Measurements from ENCODE around the gene ZNF185.

Gene ZNF185
- total RNA-seq: 1.9 to 2.3 reads per million in 2 donors

DNA sequence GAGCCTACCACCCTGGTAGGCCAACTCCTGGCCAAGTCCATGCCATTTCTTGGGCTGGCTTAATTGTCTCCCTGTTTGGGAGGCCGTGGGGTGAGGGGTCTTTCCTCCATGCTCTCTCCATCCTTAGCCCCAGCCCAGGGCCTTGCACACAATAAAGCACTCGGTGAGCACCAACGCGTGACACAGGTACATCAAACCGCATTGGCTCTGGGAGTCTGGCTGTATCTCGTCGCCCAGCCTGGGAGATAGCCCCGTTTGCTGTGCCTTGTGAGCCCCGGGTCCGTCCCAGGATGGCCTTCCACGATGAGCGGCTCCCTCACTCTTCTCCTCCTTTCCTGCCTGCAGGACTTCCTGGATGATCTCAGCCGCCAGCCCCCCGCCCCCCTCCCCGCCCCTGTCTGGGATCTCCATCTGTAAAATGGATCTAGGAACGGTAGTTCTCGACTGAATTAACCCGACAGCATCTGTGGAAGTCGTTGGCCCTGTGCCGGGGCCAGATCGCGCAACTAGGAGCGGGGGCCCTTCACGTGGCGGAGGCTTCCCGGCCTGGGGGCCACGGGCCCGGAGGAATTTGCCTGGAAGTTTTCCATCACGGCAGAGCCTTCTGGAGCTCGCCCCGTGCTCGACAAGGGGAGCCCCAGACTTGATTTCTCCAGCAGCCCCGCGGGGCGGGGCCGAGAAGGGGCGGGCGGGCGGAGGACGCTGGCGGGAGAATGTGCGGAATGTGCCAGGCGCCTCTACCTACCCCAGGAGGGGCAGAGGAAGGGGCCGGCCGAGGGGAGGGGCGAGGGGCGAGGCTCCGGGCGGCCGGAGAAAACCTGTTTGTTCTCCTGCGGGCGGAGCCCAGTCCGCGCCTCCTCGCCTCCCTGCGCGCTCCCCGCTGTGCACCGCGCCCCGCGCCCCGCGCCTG, at the start of gene ZNF185:
ZNF185 (plus strand) TSS at position 846 of the 910 bp plus-strand sequence. CDS start 16,423 bp downstream, outside the sequence.
- no peak for DNase-seq

DNA sequence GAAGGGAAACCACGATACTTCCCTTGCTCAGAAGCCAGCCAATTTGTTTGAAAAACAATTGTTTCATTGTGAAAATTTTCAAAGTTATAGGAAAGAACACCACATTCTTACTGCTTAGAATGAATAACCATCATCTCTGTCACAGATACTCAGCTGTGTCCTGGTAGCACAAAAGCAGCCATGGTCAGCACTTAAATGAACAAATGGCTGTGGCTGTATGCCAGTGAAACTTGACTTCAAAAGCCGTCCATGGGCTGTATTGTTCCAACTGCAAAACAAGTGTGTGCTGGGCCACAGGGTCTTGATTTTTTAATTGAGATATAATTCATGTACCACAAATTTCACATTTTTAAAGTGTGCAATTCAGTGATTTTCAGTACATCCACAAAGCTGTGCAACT, 47.4 kb upstream of the ZNF185 start:
- DNase-seq: no peak

DNA sequence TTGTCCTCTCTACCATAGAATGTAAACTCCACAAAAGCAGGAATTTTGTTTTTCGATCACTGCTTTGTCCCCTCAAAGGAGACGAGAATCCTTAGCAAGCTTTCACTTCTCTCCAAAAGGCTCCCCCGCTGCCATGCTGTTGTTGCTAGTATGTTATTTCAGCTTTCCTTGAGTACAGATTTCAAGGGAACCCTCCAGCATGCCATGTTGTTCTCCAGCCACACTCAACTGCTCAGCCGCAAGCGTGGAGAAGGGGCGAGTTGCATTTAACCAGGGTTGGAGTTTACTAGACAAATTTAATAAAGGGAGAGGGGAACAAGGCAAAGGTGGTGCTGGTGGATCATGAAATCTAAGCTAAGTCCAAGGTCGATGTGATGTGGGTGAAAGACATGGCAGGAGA, 43.9 kb upstream of the ZNF185 start:
- DNase-seq: no peak

DNA sequence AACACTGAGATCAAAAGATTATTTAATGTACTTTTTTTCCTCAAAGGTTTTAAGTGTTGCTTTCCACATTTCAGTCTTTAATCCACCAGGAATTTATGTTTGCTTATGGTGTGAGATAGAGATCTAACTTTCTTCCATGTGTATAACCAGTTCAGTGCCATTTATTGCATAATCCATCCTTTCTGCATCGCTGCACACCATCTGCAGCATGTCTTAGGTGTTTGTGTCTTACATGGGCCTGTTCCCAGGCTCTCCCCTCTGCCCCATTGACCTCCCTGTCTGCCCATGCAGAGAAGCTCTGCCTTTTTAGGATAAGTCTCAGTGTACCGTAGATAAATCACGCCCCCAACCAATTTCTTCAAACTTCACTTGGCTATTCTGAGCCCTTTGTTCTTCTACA, 36.8 kb upstream of the ZNF185 start:
- no peak for DNase-seq

DNA sequence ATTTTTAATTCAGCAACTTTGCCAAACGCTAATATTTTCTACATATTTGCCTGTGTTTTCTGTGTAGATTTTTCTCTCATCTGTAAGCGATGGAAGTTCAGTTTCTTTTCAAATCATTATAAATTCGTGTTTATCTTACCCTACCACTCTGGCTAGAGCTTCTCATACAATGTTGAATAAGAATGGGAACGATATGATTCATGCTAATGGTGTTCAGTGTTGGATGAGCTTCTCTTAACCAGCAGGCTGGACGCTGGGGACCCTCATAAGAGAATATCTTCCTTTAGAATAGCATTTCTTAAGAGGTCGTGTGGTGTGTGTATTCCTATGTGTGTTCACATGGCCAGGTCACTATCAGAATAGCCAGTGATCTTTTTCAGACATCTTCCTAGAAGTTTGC, 36.0 kb upstream of the ZNF185 start:
- no peak for DNase-seq

DNA sequence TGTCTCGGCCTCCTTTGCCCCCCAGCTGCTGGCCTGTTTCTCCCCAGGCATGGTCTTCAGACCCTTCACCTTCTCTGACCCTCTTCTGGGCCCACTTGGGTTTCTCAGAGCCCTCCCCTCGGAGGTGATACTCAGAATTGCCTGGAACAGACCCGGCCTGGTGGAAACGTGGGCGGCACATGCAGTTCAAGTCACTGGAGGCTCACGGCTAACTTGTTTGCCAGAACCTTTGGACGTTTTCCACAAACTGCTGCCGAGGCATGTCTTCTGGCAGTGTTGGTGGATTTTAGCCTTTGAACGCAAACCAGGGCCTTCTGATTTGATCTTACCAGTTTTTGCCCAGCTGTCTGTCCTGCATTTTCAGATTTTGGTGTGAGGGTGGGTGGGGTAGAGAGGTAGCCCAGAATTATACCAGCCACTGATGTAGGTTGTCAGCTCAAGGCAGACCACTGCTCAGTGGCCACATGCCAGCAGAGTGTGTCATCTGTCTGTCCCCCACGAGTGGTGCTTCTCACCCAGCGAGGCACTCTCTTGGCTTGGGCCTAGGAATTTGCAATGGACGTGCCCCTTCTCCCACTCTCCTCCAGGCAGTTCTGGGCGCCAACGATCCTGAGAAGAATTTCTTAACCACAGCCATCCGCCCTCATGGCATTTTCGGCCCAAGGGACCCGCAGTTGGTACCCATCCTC, 32.5 kb upstream of the ZNF185 start:
- no peak for DNase-seq

DNA sequence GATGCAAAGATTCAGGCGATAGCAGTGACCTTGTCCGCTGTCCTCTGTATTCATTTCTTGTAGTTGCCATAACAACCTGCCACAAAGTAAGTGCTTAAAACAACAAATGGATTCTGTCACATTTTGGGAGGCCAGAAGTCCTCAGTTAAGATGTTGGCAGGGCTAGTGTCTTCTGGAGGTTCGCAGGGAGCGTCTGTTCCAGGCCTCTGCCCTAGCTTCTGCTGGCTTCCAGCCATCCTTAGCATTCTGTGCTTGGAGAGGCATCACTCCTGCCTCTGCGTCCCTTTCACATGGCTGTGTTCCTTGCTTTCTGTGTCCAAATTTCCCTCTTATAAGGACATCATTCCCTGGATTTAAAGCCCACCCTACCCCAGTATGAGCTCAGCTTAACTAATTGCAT, 31.5 kb upstream of the ZNF185 start:
- DNase-seq: no peak

DNA sequence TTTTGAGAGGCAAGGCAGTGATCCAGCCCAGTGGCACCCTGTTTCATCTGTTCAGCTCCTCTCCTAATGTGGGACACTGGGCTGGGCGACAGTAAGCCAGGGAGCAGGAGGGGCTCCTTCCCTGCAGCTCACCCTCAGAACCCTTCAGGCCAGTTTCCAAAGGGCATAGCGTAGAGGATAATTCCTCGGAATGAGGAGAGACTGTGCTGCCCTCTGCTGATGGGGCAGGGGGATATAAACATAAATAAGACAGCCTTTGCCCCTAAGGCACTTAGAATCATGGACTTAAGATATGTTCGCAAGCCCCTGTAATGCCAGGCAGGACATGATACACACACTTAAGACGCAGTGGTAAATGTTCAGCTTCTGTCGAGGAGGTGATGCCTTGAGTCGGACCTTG, 27.9 kb upstream of the ZNF185 start:
- no peak for DNase-seq

DNA sequence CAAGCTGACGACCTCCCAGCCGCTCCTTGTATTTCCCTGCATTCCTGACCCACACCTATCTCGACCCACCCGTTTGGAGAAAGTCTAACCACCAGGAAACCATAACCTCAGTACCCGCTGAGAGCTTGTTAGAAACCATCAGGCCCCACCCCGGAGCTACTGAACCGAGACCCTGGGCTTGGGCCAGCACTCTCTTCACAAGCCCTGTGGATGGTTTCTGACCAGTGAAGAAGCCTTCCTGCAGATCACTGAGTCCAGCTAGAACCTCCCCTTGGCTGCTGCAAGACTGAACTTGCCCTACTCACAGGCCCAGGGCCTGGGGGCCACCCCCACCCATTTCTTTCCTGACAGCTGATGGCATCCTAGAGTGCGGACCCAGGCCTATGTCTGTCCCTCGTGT, 26.6 kb upstream of the ZNF185 start:
- DNase-seq: no peak

DNA sequence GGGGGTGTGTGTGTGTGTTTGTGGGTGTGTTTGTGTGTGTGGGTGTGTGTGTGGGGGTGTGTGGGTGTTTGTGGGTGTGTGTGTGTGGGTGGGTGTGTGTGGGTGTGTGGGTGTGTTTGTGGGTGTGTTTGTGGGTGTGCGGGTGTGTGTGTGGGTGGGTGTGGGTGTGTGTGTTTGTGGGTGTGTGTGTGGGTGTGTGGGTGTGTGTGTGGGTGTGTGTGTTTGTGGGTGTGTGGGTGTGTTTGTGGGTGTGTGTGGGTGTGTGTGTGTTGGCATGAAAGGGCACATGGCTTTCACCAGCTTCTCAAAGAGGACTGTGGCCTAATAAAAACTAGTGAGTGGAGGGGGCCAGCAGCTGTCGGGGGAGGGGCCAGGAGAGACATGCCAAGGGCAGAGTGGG, 25.3 kb upstream of the ZNF185 start:
- peak in 1 of 5 experiments; percentile 12 for DNase-seq

DNA sequence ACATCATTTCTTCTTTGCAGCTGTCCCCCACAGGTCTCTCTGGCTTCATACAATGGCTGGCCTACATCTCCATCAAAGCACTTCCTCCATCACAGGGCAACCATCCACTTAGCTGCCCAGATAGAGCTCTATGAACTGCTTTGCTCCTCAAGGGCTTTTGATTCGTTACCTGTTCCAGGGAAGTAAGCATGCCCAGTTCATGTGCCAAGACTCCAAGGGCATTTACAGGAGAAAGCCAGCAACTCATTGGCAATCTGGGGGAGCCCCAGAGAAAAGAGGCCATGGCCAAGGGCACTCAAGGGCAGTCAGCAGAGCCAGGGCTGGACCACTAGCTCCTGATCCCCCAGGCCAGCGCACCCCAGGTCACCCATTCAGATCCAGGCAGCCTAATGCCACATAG, 24.5 kb upstream of the ZNF185 start:
- DNase-seq: no peak

DNA sequence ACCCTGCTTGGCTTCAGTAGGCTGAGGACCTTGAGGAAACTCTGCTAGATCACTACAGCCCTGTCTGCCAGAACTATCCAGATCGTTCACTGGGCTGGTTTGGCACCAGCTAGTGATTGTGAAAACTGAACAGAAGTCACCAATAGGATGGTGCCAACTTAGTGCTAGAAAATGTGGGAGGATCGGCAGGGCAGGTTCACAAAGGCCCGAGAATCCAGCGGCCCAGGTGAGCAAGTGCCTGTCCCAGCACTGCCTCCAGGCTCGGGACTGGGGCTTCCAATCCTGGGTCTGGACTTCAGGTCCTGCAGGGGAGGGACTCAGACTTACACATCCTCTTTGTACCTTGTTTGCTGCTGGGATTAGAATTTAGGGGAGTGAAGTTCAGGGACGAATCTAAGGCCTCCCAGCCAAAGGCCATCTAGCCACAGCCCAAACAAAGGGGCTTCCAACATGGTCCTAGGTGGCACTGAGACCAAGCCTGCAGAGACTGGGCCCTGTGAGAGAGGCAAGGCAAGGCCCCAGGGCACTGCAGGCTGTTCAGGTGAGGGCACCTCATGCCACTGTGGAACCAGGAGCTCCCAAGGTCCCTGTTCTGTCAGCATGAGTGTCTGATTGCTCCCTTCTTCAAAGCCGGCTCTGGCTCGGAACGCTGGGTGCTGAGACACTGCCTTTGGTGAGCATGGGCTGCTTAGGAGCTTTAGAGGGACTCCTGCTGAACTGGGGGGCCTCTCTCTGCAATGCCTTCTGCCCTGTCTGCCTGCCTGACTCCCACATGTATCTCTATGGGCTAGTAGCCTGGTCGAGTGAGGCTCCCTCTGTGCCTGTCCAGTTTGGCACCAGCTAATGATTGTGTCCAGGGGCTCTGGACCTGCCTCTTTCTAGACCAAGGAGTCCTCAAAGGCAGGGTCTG, 20.7 kb upstream of the ZNF185 start:
- no peak for DNase-seq

DNA sequence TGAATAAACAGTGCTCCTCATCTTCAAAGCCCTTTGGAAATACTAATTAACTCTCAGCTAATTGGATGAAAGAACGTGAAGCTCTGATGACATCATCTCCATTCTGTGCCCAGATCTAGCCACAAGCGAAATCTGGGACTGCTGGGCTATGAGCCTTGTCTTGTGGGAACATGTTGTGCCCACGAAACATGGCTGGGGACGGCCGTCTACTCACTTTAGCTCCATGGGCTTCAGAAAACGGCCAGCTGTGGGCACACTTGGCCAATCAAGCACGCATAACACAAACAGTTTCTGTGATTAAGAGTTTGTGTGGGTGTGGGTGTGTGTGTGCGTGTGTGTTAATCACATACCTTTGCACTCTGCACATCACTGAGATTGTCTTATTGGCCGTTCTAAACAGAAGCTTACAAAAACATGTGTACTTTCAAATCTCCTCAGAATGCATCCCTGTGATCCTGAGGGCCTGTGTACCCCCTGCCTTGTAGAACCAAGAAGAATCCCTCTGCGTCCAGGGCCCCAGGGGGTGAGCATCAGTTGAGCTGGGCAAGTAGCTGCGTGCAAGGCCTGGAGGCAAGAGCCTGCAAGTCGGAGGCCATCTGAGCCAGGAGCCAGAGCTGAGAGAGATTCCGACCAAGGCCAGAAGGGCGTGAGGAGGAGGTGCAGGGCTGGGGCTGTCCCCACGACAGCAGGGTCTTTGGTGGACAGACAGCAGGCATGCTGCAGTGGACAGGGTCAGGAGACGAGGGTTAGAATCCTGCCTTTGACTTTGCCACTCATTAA, 18.7 kb upstream of the ZNF185 start:
- no peak for DNase-seq

DNA sequence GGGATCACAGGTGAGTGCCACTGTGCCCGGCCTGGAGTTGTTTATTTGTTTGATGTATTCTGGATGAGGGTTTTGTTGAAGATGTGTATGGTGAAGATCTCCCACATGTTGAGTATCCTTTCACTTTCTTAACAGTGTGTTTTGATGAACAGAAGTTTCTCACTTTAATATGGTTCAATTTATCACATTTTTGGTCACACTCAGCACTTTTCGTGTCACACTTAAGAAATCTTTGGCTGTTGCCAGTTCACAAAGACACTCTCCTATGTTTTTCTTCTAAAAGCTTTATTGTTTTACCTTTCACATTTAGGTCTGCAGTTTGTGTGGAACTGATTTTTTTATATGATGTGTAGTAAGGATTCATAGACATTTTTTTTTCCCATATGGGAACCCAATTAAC, 16.6 kb upstream of the ZNF185 start:
- no peak for DNase-seq

DNA sequence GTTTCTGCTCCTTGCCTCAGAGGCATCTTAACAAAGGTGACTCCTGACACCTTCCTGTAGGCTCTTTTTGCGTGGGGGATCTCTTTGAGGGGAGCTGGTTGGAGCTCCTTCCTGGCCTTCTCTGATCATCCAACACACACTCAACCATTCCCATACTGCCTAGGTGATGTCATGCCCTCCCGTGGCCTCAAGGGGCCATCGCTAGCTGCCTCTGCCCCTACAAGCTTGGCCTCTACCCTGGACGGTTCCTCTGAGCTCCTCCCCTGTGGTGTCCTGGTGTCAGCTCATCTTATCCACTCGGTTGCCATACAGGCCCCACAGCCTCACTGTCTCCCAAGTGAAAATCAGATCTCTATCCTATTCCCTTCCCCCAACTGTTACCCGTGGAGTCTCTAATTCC, 13.7 kb upstream of the ZNF185 start:
- no peak for DNase-seq

DNA sequence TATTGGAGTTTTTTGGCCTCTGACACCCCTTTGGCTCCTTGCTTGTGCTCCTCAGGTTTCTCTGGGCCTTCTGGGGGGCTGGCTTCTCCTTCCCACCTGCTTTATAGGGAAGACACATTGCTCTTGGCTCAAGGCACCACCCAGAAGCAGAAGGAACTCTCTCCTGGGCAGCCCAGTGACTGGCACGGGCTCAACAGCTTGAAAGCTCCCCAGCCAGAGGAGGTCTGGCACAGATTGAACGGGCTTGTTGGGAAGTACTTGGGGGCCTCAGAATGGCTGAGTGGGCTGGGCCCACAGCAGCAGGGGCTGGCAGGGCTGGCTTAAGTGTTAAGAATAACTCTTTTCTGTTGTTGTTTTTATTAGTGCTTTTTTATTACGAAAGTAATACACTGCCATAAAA, 11.2 kb upstream of the ZNF185 start:
- no peak for DNase-seq

DNA sequence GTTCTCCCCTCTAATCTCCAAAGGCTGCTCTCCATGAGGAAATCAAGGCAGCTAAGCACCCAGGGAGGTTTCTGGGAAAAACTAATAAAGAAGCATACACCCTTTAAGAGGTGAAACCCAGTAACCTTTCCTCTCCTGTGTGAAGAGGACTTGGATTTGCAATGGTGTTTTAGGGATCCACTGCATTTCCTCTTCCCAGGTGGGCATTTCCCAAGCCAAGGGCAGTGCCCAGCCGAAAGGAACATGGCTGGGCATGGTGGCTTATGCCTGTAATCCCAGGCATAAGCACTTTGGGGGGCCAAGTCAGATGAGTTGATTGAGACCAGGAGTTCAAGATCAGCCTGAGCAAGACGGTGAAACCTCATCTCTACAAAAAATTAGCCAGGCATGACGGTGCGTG, 5.4 kb upstream of the ZNF185 start:
- DNase-seq: no peak

DNA sequence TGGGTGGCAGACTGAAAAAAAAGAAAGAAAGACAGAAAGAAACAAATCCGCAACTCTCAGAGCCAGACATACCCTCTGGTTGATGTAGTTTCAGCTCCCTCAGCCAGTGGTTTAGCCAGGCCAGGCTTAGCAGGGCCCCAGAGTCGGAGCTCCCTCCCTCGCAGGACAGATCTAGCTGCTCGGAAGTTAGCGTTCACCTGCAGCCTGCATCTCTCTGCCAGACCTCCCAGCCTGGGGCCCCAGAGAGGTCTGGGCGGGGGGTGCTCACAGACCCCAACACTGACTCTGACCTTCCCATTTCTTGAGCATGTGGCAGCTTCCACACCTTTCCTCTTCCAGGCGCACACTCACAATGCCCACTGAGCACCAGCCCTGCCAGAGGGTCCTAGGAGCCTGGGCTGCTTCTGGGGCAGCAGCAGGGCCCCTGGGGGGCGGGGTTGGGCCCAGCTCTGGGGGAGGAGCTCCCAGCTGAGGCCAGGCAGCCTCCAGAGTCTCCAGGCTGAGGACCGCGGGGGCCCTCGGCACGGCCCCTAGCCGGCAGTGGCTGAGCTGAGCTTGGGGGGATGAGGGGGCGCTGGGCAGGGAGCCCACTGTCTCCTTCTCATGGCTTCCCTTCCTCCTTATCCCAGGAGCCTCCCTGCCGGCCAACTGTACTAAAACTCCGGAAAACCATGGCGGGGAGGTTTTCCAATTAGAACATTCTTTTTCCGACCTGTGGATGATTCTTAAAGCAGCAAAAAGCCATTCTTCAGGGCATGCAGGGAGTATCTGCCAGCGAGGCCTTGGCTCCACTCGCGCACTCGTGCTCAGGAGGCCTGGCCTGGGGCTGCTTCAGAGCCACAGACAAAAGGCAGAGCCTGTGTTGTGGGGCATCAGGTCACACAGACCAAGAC, 4.6 kb upstream of the ZNF185 start:
- DNase-seq: no peak

DNA sequence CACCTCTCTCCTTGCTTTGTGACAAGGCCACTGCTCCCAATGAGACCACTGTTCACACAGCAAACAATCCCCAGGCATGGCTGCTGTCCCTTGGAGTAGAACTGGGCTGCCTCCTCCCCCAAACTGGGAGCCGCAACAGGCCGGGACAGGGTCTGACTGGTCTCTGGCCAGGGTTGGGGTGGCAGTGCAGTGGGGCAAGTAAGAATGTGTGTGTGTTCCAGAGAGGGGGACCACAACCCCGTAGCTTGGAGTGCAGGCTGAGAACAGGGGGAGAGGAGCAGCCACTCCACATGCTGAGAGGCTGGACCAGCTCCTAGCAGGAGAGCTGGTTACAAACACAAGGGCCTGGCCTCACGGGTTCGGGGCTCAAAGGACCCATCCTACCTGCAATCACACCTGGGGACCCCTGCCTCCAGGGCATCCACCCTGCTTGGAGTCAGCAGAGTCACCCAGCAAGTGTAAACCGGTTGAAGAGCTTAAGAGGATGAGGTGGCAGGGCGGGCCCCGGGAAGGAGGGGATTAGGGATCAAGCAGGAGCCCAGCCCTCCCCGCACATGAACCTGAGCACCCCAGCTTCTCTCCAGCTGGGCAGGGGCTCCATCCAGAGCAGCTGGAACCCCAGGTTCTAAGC, 3.8 kb upstream of the ZNF185 start:
- no peak for DNase-seq

DNA sequence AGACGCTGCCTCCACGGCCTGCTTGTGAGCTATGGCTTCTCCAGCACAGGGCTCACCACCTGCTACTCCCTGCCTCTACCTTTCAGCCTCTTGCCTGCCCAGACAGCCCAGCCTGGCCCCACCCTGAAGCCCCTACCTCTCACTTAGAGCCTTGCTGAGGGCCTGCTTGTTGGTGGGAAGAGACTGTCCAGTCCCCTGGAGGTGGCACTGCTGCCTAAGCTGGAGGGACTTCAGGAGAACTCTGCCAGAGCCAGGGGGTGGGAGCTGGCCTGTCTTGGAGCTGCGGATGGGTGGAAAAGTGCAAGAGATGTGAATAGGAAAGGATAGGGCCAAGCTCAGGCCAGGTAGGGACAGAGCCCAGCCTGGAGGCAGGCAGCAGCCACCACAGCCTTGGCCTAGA, 2.7 kb upstream of the ZNF185 start:
- DNase-seq: no peak

Measured in T-helper 2 cell (primary cell).